Superior temporal gyrus (tissue), 1 donor: ENCODE results near the gene MICAL2.
A peak's percentile ranks its signal among the peaks of the same experiment; 100 is the strongest.

Source experiments
- DNase-seq: peaks from one replicate; pipeline ENCODE4 v3.0.0-alpha.2; 2016; ENCODE audit errors: extremely low spot score

MICAL2 gene

DNA sequence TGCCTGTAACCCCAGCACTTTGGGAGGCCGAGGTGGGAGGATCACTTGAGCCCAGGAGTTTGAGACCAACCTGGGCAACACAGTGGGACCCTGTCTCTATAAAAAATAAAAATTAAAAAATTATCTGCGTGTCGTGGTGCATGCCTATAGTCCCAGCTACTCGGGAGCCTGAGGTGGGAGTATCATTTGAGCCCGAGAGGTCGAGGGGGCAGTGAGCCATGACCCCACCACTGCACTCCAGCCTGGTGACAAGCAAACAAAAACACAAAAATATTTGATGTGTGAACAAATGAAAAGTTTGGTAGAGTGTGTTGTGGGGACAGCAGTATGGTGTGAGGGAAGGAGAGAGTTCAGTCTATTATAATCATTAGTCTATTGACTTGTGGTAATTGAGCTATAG, 176.2 kb downstream of the MICAL2 start:
- no peak for DNase-seq

- DNase-seq = no peak
Measured at GRCh38 chr11:12287009-12287373, 176.6 kb downstream of the MICAL2 start.

DNA sequence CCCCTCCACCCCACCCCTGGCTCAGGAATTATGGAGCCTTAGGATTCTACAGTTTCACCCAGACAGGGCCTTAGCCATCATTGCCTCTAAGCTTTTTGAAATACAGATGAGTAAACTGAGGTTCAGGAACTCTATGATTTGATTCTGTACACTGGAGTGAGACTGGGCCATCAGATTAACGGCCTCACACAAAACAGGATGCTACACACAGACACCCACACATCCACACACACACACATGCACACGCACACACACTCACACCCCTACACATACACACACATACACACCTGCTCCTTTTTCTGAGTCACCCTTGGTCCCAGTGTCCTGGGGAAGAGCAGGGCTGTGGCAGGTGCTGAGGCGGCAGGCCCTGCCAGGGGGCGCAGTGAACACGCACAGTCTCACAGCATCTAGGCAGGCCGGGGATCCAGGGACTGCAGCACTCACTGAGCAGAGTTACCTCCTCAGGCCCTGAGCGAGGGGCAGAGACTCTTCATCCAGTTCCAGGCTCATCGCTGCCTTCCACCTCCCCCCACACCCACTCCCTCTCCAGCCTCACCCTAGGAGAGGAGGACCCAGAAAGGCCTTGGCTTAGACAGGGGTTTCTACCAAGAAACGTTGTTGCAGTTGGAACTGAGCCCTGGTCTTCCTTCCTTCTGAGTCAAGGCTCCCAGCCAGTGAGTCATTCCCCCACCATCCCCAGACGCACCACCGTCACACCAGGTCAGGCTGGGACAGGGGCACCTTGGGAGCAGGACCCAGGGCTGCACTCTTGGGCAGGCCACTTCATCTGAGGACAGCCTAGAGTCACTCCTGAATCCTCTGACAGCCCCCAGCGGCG, 177.2 kb downstream of the MICAL2 start:
- DNase-seq = no peak

DNA sequence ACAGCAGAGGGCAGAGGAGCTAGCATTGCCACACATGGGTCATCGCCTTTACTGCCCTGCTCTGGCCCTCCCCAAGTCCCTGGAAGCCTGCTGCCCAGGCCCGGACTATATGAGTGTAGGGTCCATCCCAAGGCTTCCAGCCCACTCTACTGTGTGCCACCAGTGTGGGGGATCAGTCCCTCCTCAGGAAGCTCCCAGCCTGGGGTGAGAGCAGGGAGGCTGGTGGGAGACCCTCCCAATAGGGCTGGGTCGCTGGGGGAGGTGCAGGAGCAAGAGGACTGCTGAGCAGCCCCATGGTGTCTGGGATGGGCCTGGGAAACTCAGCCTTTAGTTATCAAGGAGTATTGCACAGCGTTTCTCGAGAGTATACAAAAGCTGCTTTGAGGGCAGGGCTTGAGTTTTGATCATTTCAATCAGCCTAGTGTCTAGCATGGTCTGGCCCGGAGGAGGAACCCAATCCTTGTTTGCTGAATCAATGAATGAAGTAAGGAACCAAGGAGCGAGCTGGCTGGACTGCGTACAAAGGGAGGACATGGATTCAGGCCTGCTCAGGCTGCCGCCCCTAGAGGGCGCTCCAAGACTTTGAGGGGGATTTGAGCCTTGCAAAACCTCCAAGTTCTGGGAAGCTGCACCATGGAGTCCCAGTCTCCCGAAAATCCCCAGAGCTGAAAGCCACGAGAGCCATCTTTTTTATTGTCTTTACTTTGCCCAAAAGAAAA, 178.0 kb downstream of the MICAL2 start:
- peak; percentile 95 for DNase-seq

- DNase-seq = no peak
Measured at GRCh38 chr11:12288931-12289666, 178.7 kb downstream of the MICAL2 start.

DNA sequence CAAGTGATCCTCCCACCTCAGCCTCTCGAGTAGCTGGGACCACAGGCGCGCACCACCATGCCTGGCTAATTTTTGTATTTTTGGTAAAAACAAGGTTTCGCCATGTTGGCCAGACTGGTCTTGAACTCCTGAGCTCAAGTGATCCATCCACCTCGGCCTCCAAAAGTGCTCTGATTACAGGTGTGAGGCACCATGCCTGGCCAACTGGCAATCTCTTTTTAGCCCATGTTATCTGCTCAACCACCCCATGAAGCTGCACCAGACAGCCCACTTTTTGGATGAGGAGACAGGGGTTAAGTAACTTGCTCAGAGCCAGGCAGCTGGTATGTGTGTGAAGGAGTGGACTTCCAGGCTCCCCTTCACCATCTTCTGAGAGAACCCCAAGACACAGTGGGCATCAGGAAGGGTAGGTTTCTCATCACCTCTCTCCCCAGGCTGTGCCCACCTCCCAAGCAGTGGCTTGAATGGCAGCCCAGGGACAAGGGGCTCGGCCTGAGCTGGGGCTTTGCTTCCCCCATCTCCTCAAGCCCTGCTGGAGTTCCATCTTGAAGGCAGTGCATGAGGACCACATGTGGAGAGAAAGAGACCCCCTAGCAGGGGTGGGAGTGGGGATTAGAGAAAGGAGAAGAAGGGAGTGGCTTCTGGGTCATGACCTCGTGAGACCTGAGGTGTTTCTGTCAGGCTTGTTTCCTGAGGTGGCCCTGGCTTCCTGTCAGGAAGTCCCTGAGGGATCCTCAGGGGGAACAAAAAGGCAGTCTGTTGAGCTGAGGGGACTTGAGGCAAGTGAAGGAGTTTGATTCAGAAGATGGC, 179.5 kb downstream of the MICAL2 start:
- no peak for DNase-seq

GRCh38 chr11:12290477-12290922, 180.1 kb downstream of the MICAL2 start:
- no peak for DNase-seq

- no peak for DNase-seq
Measured at GRCh38 chr11:12291313-12291712, 180.9 kb downstream of the MICAL2 start.

- DNase-seq = no peak
Measured at GRCh38 chr11:12291766-12292165, 181.4 kb downstream of the MICAL2 start.

DNA sequence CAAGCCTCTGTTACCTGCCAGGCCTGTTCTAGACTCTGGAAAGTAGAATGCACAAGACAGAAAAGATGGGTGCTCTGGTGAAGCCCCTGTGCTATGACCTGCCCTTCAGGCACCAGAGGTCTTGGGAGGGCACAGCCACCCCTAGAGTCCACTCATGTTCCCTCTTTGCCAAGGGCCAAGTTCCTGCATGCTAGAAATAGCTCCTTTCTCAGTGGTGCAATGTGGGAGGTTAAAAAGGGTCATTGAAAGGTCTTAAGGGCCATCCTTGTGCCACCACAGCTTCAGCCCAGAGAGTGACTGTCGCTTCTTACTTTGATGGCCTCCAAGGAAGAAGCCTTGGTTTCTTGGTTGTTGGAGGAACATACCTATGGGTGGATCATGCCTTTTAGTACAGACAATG, 182.4 kb downstream of the MICAL2 start:
- DNase-seq = no peak

GRCh38 chr11:12293486-12293885, 183.1 kb downstream of the MICAL2 start:
- no peak for DNase-seq

- no peak for DNase-seq
Measured at GRCh38 chr11:12294613-12295012, 184.2 kb downstream of the MICAL2 start.

DNA sequence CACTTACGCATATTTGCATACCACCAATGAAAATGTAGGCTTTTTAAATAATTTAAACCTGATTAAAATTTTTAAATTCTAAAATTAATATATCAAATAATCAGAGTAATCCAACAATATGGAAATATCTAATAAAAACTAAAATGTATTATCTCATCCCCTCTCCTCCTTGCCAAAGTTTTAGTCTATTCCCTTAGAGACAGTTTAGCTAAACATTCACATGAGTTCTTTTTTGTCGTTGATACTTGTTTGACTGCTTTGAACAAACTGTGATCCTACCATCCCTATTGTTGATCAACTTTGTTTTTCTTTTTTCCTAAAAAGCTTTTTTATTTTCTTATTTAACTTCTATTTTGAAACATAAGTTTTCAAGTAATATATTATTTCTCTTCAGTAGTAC, 185.6 kb downstream of the MICAL2 start:
- DNase-seq = no peak

GRCh38 chr11:12298610-12299009, 188.2 kb downstream of the MICAL2 start:
- no peak for DNase-seq

GRCh38 chr11:12301379-12301778, 191.0 kb downstream of the MICAL2 start:
- no peak for DNase-seq

- DNase-seq = no peak
Measured at GRCh38 chr11:12303421-12304149, 193.2 kb downstream of the MICAL2 start.

DNA sequence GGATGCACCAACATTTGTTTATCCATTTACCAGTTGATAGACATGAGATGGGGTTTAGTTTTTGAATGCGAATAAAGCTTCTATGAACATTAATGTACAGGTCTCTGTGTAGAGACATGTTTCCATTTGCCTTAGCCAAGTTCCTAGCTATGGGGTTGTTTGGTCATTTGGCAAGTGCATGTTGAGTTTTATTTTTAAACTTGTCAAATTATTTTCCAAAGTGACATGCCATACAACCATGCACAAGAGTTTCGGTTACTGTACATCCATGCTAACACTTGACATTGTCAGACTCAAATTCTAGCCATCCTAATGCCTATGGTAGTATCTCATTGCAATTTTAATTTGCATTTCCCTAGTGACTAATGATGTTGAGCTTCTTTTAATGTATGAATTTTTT, 196.4 kb downstream of the MICAL2 start:
- no peak for DNase-seq

DNA sequence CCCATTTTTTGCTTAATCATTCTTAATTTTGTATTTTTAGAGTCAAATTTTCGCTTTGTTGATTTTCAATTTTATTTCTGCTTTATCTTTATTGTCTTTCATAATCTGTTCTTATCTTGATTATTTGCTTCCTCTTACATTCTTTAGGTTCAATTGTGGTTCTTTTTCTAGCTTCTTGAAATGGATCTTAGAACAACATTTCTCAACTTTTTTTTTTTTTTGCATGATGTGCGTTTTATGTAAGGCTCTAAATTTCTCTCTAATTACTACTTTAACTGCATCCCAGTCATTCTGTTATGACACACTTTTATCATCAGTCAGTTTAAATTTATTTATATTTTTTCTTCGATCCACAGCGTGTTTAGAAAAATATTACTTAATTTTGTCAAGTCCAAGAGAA, 201.7 kb downstream of the MICAL2 start:
- no peak for DNase-seq
